ENCODE data around the gene EPS15.
"Not testable (repeated sequence)": the region's sequence is repeated elsewhere in the genome, so short reads cannot be mapped to it uniquely, and the experiment has no call there.

EPS15 gene

GRCh38 chr1:51329443-51330325 lies 189.4 kb downstream of the EPS15 start:
- no peak for DNase-seq

DNA sequence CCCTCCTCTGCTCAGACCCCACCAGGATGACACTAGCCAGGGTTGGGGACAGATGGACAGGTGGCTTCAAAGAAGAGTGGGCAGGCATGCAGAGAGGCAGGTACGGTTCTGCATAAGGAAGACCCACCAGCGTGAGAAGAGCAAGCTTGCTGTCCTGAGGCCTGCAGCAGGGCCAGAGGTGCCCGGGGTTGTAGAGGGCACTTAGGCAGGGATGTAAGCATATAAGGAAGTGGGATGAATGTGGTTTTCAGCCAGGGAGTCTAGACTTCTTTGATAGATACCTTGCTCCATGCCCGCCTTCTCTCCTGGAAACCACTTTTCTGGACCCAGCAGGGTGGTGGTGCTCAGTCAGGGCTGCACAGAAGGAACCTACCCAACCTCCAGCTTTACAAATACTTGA lies 190.1 kb downstream of the EPS15 start:
- DNase-seq, result no peak

- DNase-seq, result no peak
Measured at GRCh38 chr1:51328279-51328678, 190.8 kb downstream of the EPS15 start.

GRCh38 chr1:51327386-51327785 lies 191.7 kb downstream of the EPS15 start:
- no peak for DNase-seq

GRCh38 chr1:51326839-51327238 lies 192.2 kb downstream of the EPS15 start:
- no peak for DNase-seq

DNA sequence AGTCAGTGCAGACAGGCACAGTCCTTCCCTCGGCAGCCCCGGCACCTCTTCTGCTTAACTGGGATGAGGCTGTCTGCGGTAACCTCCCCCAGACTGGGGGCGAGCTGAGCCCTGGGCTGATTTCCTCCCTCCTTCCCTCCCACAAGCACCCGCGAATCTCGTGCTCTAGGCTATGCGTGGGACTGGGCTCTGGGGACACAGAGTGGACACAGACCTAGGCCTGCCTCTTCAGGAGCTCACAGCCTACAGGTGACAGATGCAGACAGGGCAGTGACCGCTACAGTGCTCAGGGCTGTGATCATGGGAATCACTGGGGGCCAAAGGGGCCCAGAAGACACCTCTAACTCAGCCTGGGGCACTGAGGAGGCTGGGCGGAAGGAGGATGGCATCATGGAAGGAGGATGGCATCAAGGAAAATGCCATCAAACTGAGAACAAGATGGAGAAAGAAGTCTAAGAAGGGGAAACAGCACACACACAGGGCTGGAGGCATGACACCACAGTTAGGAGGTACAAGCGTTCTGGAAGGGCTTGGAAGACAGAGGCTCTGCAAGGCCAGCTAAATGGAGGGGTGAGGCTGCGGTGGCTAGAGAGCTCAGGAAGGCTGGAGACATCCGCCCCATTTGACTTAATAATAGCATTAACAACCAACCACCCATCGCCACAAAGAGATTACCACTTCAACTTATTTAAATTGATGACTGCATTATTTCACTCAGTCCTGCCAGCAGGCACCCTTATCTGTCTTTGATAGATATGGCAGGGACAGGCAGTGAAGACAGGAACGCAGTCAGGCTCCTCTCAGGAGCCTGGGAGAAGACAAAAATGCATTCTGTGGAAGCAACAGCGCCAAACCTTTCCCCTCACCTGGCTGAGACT lies 192.9 kb downstream of the EPS15 start:
- no peak for DNase-seq

DNA sequence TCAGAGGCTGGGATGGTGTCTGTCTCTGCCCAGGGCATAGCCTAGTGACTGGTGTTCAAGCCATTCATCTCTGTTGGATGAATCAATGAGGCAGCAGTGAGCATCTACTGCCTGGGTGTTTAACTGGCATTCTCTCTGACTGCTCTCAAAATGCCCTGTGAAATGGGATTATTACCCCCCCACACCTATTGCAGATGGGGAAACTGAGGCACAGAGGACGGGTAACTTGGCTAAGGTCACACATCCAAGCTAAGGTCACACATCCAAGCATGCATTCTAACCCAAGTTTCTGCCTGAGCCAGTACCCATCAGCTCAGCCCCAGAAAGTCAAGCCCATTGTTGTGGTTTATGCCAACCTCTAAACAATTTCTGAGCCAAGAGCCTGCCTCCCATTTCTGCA lies 193.7 kb downstream of the EPS15 start:
- no peak for DNase-seq

GRCh38 chr1:51325011-51325385 lies 194.1 kb downstream of the EPS15 start:
- DNase-seq, result not testable (repeated sequence)

DNA sequence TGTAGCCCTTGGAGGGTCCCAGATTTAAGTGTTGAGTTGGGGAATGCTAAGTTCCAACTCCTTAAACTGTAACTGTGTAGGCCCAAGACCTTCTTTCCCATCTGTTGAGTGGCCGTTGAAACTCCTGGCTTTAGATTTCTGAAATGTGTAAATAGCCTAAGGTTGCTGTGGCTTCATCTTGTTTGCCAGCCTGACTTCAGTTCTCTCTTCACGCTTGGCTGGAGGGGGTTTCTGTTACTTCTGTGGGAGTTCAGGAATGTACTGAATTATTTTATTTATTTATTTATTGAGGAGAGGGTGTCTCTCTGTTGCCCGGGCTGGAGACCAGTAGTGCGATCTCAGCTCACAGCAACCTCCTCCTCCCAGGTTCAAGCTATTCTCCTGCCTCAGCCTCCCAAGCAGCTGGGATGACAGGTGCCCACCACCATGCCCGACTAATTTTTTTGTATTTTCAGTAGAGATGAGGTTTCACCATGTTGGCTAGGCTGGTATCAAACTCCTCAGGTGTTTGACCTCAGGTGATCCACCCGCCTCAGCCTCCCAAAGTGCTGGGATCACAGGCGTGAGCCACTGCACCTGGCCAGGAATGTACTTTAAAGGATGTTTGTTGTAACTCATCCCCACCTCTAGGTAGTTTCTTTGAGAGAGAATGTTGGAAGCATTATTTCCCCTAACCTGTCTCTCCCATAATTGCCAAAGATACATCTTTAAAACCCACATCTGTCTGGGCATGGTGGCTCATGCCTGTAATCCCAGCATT lies 194.6 kb downstream of the EPS15 start:
- DNase-seq, result no peak

DNA sequence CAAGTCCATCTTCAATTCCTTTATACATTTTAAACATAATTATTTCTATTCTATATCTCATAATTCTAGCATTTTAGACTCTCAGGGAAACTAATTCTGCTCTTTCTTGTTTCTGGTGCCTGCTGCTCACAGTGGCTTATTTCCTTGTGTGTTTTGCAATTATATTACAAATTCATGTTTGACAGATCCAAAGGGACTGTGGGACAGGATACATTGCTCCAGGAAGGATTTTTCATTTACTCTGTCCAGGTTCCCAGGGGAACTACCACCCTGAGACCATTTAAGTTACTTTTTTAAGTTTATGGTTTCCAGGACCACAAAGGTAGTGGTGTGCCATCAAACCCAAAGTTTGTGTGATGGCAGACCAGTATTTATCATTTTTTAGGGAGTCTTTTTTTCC lies 195.3 kb downstream of the EPS15 start:
- no peak for DNase-seq

DNA sequence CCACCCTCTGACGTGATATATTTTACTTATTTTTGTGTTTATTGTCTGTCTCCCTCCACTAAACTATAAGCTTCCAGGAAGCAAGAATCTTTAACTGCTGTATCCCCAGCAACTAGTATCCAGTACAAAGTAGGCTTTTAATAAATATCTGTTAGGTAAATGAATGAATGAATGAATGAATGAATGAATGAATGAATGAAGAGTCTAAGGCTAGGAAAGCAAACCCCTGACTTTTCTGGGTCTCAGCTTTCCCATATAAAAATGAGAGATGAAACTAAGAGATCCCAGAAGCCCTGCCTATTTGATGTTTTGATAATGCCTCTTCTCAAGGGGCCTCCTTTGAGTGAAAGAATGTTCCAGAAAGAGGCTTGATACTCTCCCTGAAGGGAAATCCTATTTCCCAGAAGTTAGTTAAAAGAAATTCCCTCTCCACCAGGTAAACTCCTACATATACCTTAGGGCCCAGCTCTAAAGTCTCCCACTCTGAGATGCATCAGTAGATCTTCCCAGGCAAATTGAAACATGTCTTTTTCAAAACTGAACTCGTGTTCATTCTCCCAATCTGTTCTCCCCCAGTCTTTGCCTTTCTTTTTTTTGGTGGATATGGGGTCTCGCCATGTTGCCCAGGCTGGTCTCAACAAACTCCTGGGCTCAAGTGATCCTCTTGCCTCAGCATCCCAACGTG lies 196.5 kb downstream of the EPS15 start:
- DNase-seq, result no peak

GRCh38 chr1:51321924-51322280 lies 197.2 kb downstream of the EPS15 start:
- DNase-seq, result no peak

DNA sequence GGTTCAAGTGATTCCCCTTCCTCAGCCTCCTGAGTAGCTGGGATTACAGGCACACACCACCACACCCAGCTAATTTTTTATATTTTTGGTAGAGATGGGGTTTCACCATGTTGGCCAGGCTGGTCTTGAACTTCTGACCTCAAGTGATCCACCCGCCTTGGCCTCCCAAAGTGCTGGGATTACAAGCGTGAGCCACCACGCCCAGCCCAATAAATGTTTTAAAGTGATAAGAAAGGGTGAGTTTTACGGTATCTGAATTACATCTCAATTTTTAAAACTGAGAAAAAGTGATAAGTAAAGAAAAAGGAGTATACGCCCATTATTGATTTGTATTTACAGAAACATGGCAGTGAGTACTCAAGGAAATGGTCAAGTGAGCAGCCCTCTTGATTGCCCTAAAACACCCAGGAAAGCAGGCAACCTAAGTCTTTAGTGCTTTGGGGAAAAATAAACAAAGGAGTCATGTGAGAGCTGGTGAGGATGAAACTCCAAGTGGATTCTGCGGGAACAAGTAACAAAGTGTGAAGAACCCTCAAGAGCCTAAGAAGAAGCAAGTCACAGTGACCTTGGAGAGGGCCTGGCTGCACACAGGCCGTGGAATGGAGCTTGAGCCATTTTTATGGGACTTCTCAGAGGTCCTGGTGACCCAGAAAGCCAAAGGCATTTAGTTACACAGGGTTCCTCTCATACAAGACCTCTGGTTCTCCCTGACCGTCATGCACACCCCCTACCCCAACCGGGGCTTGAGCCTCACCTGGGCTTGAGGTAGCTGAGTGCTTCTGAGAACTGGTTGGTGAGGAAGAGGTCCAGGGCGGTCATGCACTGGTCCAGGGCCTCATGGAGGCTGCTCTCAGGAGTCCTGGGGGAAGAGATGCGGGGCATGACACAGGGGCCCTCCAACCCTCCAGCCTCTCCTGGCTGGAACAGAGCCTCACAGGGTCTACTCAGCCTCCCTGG lies 197.8 kb downstream of the EPS15 start:
- DNase-seq, result no peak

GRCh38 chr1:51317798-51318197 lies 201.3 kb downstream of the EPS15 start:
- DNase-seq, result no peak

- DNase-seq, result no peak
Measured at GRCh38 chr1:51316846-51317120, 202.3 kb downstream of the EPS15 start.

- DNase-seq, result no peak
Measured at GRCh38 chr1:51316113-51316845, 202.8 kb downstream of the EPS15 start.

DNA sequence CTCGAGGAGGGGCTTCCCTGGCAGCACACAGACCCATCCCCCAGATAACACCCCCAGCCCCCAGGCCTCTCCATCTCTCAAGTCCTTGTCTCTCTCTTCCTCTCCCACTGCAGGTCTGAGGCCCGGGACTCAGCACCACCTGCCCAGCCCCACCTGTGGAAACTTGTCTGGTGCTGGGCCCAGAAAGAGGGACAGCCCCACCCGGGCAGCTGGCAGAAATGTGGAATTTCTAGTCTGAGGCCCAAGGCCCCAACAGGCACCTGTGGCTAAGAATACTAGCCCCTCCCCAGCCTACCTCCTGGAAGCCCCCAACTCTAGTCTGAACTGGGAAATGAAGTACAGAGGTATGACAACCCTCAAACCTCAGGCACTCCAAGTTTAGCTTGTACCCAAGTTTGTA lies 204.1 kb downstream of the EPS15 start:
- no peak for DNase-seq

DNA sequence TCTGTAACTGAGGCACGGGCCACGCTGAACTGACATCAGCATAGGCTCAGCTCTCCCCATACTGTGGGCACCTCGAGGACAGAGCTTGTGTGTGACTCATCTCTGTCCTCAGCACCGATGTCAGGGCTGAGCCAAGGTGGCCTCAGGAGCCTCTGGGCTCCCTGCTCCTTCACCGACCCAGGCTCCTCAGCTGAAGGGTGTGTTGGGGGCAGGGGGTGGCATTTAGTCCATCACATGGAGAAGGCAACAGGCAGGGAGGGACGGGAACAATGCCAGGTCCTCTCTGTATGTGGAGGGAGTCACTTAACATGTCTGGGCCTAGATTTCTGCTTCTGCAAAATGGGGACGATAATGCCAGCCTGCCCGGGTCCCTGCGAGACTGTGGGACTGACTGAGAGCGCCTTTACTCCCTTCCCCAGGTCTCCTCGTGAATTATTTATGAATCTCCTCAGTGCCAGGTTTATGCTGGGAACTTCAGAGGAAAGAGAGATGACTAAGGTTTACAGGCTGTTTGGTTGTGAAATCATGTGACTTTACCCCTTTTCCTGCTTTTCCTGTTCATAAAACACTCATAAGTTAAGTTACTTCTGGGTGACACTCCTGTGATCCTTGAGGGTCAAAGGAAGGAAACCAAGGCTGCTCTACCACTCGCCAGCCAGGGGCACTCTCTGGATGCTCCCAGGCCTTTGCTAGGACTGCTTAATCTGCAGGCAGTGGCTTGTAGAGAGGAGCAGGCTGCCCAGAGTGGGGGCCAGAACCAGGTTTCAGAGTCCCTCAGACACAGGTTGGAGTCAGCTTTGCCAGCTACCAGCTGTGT lies 204.9 kb downstream of the EPS15 start:
- no peak for DNase-seq

- no peak for DNase-seq
Measured at GRCh38 chr1:51313268-51313852, 205.7 kb downstream of the EPS15 start.

DNA sequence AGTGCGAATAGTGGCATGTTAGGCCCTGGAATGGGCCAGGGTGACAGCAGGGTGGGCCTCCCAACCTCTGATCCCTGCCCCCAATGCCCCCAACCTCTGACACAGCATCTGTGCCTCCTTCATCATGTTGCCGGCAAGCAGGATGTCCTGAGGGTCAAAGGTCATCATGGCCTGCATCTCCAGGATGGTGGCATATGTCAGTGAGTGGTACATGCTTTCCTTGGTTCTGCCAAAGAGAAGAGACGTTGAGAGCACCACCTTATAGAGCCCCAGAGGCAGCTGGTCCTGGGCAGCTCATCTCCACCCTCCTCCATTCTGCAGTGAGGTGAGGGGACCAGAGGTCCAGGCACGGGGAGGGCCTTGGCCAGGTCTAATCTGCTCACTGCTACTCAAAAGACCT lies 206.3 kb downstream of the EPS15 start:
- no peak for DNase-seq

All from activated gamma-delta T cell treated with Interleukin-2 at 50 U/mL for 16 hours (primary cell).